ENCODE results near the gene IGSF8.

GRCh38 chr1:160082926-160083325 lies 15.5 kb downstream of the IGSF8 start:
- no peak for TF ChIP-seq CTCF (IDR thresholded peaks at IDR 0.05; ENCODE audit: low read depth, low read length)
- no peak for TF ChIP-seq EZH2phosphoT487 (IDR thresholded peaks at IDR 0.05; ENCODE audit: low read depth)
